Heart right ventricle (tissue), 16 donors: ENCODE measurements around the gene ZNF662. TPM values are rescaled to one million over a fixed set of nuclear protein-coding genes. Genes with fewer than 3 reads are reported as not detected.

ENCODE experiments used
- ATAC-seq, 8 donors: fragments of 200-7000 bp; cut with Tn5 transposase; one replicate each; pipeline ENCODE4 v1.9.1; 2020; ENCODE audit warnings: mild to moderate bottlenecking in 8 of 8, moderate library complexity in 8 of 8, moderate number of reproducible peaks in 1 of 8
- DNase-seq, 2 donors: peaks; one replicate each; pipeline ENCODE4 v3.0.0-alpha.2; 2020
- H3K27ac ChIP-seq, 10 donors: fragments of 200-600 bp; sonication (generic) in 2 of 10; one replicate each; pipeline versions ENCODE4 v1.5.0 to v1.8.0; 2020 to 2022; ENCODE audit warnings: mild to moderate bottlenecking in 3 of 10
- H3K27me3 ChIP-seq, 7 donors: fragments of 200-600 bp; one replicate each; pipeline ENCODE4 v1.8.0; 2021 to 2022; ENCODE audit warnings: mild to moderate bottlenecking in 2 of 7
- H3K36me3 ChIP-seq, 9 donors: fragments of 200-600 bp; sonication (generic) in 1 of 9; one replicate each; pipeline versions ENCODE4 v1.5.0 to v1.8.0; 2020 to 2022; ENCODE audit warnings: mild to moderate bottlenecking in 2 of 9
- H3K4me1 ChIP-seq, 9 donors: fragments of 200-600 bp; sonication (generic) in 1 of 9; one replicate each; pipeline versions ENCODE4 v1.5.0 to v1.8.0; 2020 to 2022; ENCODE audit warnings: mild to moderate bottlenecking in 4 of 9
- H3K4me3 ChIP-seq, 10 donors: fragments of 200-600 bp; sonication (generic) in 2 of 10; one replicate each; pipeline versions ENCODE4 v1.5.0 to v1.8.0; 2020 to 2022; ENCODE audit warnings: mild to moderate bottlenecking in 7 of 10, moderate library complexity in 2 of 10
- H3K9me3 ChIP-seq, 11 donors: fragments of 200-600 bp in 10 of 11; sonication (generic) in 2 of 11; one replicate each; pipeline versions ENCODE4 v1.5.0 to v1.8.0; 2013 to 2022; ENCODE audit warnings: mild to moderate bottlenecking in 2 of 11, control low read depth in 1 of 11, moderate library complexity in 1 of 11
- CTCF ChIP-seq, 9 donors: fragments of 200-600 bp; sonication (generic) in 2 of 9; IDR thresholded peaks; one replicate each; pipeline versions ENCODE4 v1.5.0 to v1.8.0; 2021 to 2022; ENCODE audit warnings: antibody characterized with exemption in 9 of 9, mild to moderate bottlenecking in 5 of 9, moderate library complexity in 1 of 9
- WGBS, 2 donors: extraction: QIAGEN DNeasy Blood & Tissue Kit; methylation state at CpG; one replicate each; pipeline ENCODE4 v1.1.7; 2013; ENCODE audit warnings: inconsistent platforms in 1 of 2; 5-methylcytosine and 5-hydroxymethylcytosine counted together
- intact Hi-C, 10 donors: fragments of 100-400 bp; cut with DNase I; formaldehyde crosslinking; loops; one replicate each; pipeline versions ENCODE4 v1.11.1 to v1.14.2; 2022
- polyA plus RNA-seq, 2 donors: library from polyadenylated mRNA; stranded (reverse); fragments of 200-250 nt; gene quantifications; one replicate each; pipeline ENCODE4 v1.2.3, GENCODE V29; 2013
- total RNA-seq, 10 donors: library from RNA; stranded (reverse); fragmentation: NEBNext Ultra II Directional in 3 of 10; extraction: Animal tissue kit (Norgen Biotek cat#: 25700) in 3 of 10; gene quantifications; one replicate each; pipeline versions ENCODE4 v1.2.1 to v1.2.4, GENCODE V29; 2021 to 2023
- donor health status: Arrhythmogenic right ventricular cardiomyopathy.
- donor health status: ischemic (EF 13 %, LVEDD 7.1; RV severe dilation, severe dysfunction).
- donor health status: healthy with polysubstance abuse.
- donor health status: DM: no; HTN: yes; CAD: no.
- donor health status: DM: no; HTN: no; CAD: no.
- donor health status: ischemic (EF 25% LVEDD 6.9; RV normal size, moderate dysfunction).
- donor health status: ischemic (EF 25% LVEDD 5.7; RV mildly dilated, moderate dysfunction).
- donor health status: healthy.
- donor health status: DM: yes; HTN: yes; CAD: no.
- donor health status: Ischemic cardiomyopathy.
- donor health status: ischemic (EF 35%, LVEDD 5.7; RV mildly dilated, moderate dysfunction).
- donor health status: nonischemic (EF 11% LVEDD 7.7; RV severe dilation, severe dysfunction).
- donor health status: DM: yes; HTN: yes; CAD: no.
- donor health status: PGD.
- donor health status: ischemic (EF 29% LVEDD 5.4; RV normal size, mild dysfunction).
- donor health status: nonischemic (EF 23%, LVEDD 6.1; RV moderate dilation, normal function).

ZNF662 gene
- total and polyA plus RNA-seq, 12 donors: 0.91 to 6.9 (median 5.2) TPM

- no peak for DNase-seq
- no peaks in the 10 kb centered on the region for H3K9me3 ChIP-seq
- no peak for TF ChIP-seq CTCF (IDR thresholded peaks at IDR 0.05)
- no peak for ATAC-seq
- H3K36me3 ChIP-seq: no peaks in the 10 kb centered on the region
- H3K27ac ChIP-seq: no peak overlapping the region
- 91 to 93% methylated on average over 1 of the region's 1 CpG for WGBS, 2 donors
- H3K27me3 ChIP-seq: peaks cover 0 to 6% (median 0%) of the 10 kb centered on the region in 7 donors
- H3K4me3 ChIP-seq: no peak overlapping the region
- H3K4me1 ChIP-seq: no peaks in the 10 kb centered on the region
- intact Hi-C loops: no loop called here
These were observed 13.8 kb upstream of the ZNF662 start for GRCh38 chr3:42892169-42892568.

GRCh38 chr3:42892807-42893206, 13.1 kb upstream of the ZNF662 start:
- Histone ChIP-seq H3K27me3 (peaks cover 0 to 6% (median 0%) of the 10 kb centered on the region in 7 donors), H3K9me3 (no peaks in the 10 kb centered on the region), H3K4me3 (no peak overlapping the region), H3K36me3 (no peaks in the 10 kb centered on the region), H3K27ac (no peak overlapping the region), H3K4me1 (no peaks in the 10 kb centered on the region)
- intact Hi-C loops: no loop called here
- DNase-seq (no peak), ATAC-seq (no peak)
- no peak for TF ChIP-seq CTCF (IDR thresholded peaks at IDR 0.05)
- WGBS, 2 donors: 69 to 72% methylated on average over 1 of the region's 1 CpG

DNA sequence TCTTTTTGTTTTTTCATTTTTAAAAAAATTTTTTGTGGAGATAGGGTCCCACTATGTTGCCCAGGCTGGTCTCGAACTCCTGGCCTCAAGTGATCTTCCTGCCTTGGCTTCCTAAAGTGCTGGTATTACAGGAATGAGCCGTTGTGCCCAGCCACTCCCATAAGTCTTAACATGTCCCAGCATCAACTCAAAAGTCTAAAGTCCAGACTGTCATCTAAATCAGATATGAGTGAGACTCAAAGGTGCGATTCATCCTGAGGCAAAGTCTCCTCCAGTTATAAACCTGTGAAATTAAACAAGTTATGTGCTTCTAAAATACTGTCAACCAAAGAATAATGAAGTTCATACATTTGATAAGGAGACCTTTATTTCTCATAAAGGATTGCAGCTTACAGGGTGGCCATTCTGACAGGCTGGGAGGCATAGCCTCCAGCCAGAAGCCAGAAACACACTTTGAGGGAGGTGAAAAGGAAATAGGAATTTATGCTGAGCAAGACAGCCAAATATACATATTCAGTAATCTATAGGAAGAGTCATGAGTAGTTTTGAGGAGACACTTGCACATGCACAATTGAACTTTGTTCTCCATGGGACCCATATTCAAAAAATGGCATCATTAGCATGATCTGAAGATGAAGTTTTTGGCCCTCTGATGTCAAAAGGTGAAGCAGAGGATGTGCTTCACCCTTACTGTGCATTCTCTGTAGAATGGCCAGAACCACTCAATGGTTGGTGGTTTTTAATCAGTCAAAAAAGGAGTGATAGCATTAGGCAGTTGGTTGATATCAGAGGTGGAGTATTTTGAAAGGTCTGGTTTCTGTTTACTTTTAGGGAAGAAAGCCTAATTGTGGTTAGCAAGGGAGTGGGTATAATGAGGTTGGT, 11.0 kb upstream of the ZNF662 start:
- TF ChIP-seq CTCF (IDR thresholded peaks at IDR 0.05): no peak
- no peaks in the 10 kb centered on the region for H3K36me3 ChIP-seq
- H3K4me3 ChIP-seq: no peak overlapping the region
- 81 to 84% methylated on average over 3 of the region's 3 CpGs for WGBS, 2 donors
- no peak overlapping the region for H3K27ac ChIP-seq
- no peaks in the 10 kb centered on the region for H3K4me1 ChIP-seq
- DNase-seq: no peak
- intact Hi-C loops: no loop called here
- no peaks in the 10 kb centered on the region for H3K9me3 ChIP-seq
- H3K27me3 ChIP-seq: no peaks in the 10 kb centered on the region
- ATAC-seq: no peak

GRCh38 chr3:42895580-42895868, 10.4 kb upstream of the ZNF662 start:
- intact Hi-C loops: no loop called here
- no peaks in the 10 kb centered on the region for H3K9me3 ChIP-seq
- DNase-seq (no peak), ATAC-seq (no peak)
- no peaks in the 10 kb centered on the region for H3K4me1 ChIP-seq
- H3K27ac ChIP-seq: no peak overlapping the region
- no peaks in the 10 kb centered on the region for H3K36me3 ChIP-seq
- TF ChIP-seq CTCF (IDR thresholded peaks at IDR 0.05): no peak
- no peak overlapping the region for H3K4me3 ChIP-seq
- no peaks in the 10 kb centered on the region for H3K27me3 ChIP-seq
